Neuronal stem cell (in vitro differentiated cells): ENCODE data around the gene CD48.

Source experiments
- DNase-seq: peaks from one replicate; pipeline ENCODE4 v3.0.0-alpha.2; 2013; ENCODE audit warnings: low spot score
- H2AFZ ChIP-seq: one replicate; pipeline ENCODE4 v1.6.1; 2013; ENCODE audit warnings: mild to moderate bottlenecking, low read length, inconsistent platforms
- H2AK5ac ChIP-seq: 2 replicates; pipeline ENCODE4 v1.6.1; 2013; ENCODE audit warnings: low read depth, mild to moderate bottlenecking, inconsistent platforms, low read length, moderate library complexity, mixed read lengths
- H2BK120ac ChIP-seq: 2 replicates; pipeline ENCODE4 v1.6.1; 2013; ENCODE audit warnings: low read depth, mild to moderate bottlenecking, inconsistent platforms, low read length, moderate library complexity, mixed read lengths
- H2BK12ac ChIP-seq: one replicate; pipeline ENCODE4 v1.6.1; 2013; ENCODE audit warnings: low read length, inconsistent platforms
- H2BK15ac ChIP-seq: 2 replicates; pipeline ENCODE4 v1.6.1; 2013; ENCODE audit warnings: mild to moderate bottlenecking, low read length, inconsistent platforms, mixed read lengths
- H2BK5ac ChIP-seq: one replicate; pipeline ENCODE4 v1.6.1; 2013; ENCODE audit warnings: inconsistent platforms, mild to moderate bottlenecking, low read length, moderate library complexity
- H3K14ac ChIP-seq: one replicate; pipeline ENCODE4 v1.6.1; 2013; ENCODE audit warnings: low read length, inconsistent platforms
- H3K18ac ChIP-seq: 2 replicates; pipeline ENCODE4 v1.6.1; 2013; ENCODE audit warnings: low read length, inconsistent platforms
- H3K23ac ChIP-seq: 2 replicates; pipeline ENCODE4 v1.6.1; 2013; ENCODE audit warnings: low read depth, mild to moderate bottlenecking, mixed read lengths, low read length, inconsistent platforms; ENCODE audit not compliant: poor library complexity
- H3K27ac ChIP-seq: replicated peaks from 3 replicates; pipeline ENCODE4 v1.5.1; 2013; ENCODE audit warnings: low read length, inconsistent platforms
- H3K27me3 ChIP-seq, 3 experiments: 2 replicates each; pipeline ENCODE4 v1.6.1; 2013; ENCODE audit warnings: low read length in 3 of 3, mild to moderate bottlenecking in 2 of 3, inconsistent platforms in 1 of 3, low read depth in 1 of 3, mixed read lengths in 1 of 3, moderate library complexity in 1 of 3; ENCODE audit not compliant: control insufficient read depth in 3 of 3, insufficient read depth in 3 of 3
- H3K36me3 ChIP-seq, 2 donors: replicated peaks in 1 of 2; 2 replicates each; pipeline ENCODE4 v1.6.1; 2013; ENCODE audit warnings: low read length in 2 of 2; ENCODE audit not compliant: control insufficient read depth in 2 of 2, insufficient read depth in 2 of 2
- H3K4ac ChIP-seq: 2 replicates; pipeline ENCODE4 v1.6.1; 2013; ENCODE audit warnings: inconsistent platforms, mild to moderate bottlenecking, low read length, moderate library complexity
- H3K4me1 ChIP-seq, 2 donors: 1 replicate in 1 of 2; 2 replicates in 1 of 2; pipeline ENCODE4 v1.6.1; 2013; ENCODE audit warnings: low read length in 2 of 2, low read depth in 1 of 2; ENCODE audit not compliant: control insufficient read depth in 2 of 2, insufficient read depth in 1 of 2
- H3K4me2 ChIP-seq: one replicate; pipeline ENCODE4 v1.6.1; 2013; ENCODE audit warnings: mild to moderate bottlenecking, low read length, inconsistent platforms; ENCODE audit not compliant: insufficient read depth, poor library complexity, severe bottlenecking
- H3K4me3 ChIP-seq, 2 donors: 2 replicates each; pipeline ENCODE4 v1.5.1; 2013; ENCODE audit warnings: low read length in 2 of 2, mild to moderate bottlenecking in 2 of 2, inconsistent platforms in 1 of 2, moderate library complexity in 1 of 2
- H3K79me1 ChIP-seq: one replicate; pipeline ENCODE4 v1.6.1; 2013; ENCODE audit warnings: low read depth, mild to moderate bottlenecking, inconsistent platforms, low read length, moderate library complexity
- H3K9ac ChIP-seq: one replicate; pipeline ENCODE4 v1.6.1; 2013; ENCODE audit warnings: mild to moderate bottlenecking, low read depth, low read length, inconsistent platforms; ENCODE audit not compliant: poor library complexity
- H3K9me3 ChIP-seq, 2 donors: replicated peaks in 1 of 2; 2 replicates each; pipeline versions ENCODE3 to v1.6.1; 2013; ENCODE audit warnings: low read length in 2 of 2, mild to moderate bottlenecking in 2 of 2, inconsistent platforms in 1 of 2, low read depth in 1 of 2, mixed read lengths in 1 of 2, moderate library complexity in 1 of 2; ENCODE audit not compliant: control insufficient read depth in 2 of 2, insufficient read depth in 1 of 2
- H4K8ac ChIP-seq: one replicate; pipeline ENCODE4 v1.6.1; 2013; ENCODE audit warnings: low read depth, mild to moderate bottlenecking, inconsistent platforms, low read length, moderate library complexity
- H4K91ac ChIP-seq: one replicate; pipeline ENCODE4 v1.6.1; 2013; ENCODE audit warnings: low read length, low read depth, mild to moderate bottlenecking, inconsistent platforms; ENCODE audit not compliant: poor library complexity
- WGBS, 2 donors: extraction: QIAGEN DNeasy Blood & Tissue Kit; methylation state at CpG; one replicate each; pipeline ENCODE4 v1.1.7; 2013; ENCODE audit warnings: missing lambda C conversion rate in 2 of 2, mixed read lengths in 1 of 2; ENCODE audit not compliant: insufficient read length in 2 of 2, insufficient replicate concordance in 1 of 2; ENCODE audit errors: extremely low coverage in 2 of 2; 5-methylcytosine and 5-hydroxymethylcytosine counted together

Gene CD48

GRCh38 chr1:160637065-160637464 lies 74.6 kb downstream of the CD48 start:
- no peak overlapping the region for H4K91ac ChIP-seq
- no peak overlapping the region for H3K23ac ChIP-seq
- H3K79me1 ChIP-seq, result no peaks in the 10 kb centered on the region
- no peak overlapping the region for H3K9ac ChIP-seq
- H2AFZ ChIP-seq, result no peak overlapping the region
- no peak overlapping the region for H3K18ac ChIP-seq
- H2BK5ac ChIP-seq, result no peak overlapping the region
- WGBS, 2 donors, result no CpG with 5 or more reads among the region's 8 CpGs
- no peaks in the 10 kb centered on the region for H3K9me3 ChIP-seq
- H3K4me3 ChIP-seq, result no peak overlapping the region
- H3K14ac ChIP-seq, result peak overlapping the region; percentile 43
- no peak overlapping the region for H3K4ac ChIP-seq
- no peak for DNase-seq
- H2AK5ac ChIP-seq, result no peak overlapping the region
- no peaks in the 10 kb centered on the region for H3K36me3 ChIP-seq
- no peak overlapping the region for H2BK12ac ChIP-seq
- H3K4me1 ChIP-seq, result peaks cover 0 to 2% of the 10 kb centered on the region in 2 donors
- no peaks in the 10 kb centered on the region for H3K27me3 ChIP-seq
- H3K27ac ChIP-seq, result no peak overlapping the region
- H4K8ac ChIP-seq, result no peak overlapping the region
- H3K4me2 ChIP-seq, result no peak overlapping the region
- H2BK120ac ChIP-seq, result no peak overlapping the region
- H2BK15ac ChIP-seq, result no peak overlapping the region

- no peak overlapping the region for H3K27ac ChIP-seq
- no peak overlapping the region for H3K9ac ChIP-seq
- H3K4me3 ChIP-seq, result no peak overlapping the region
- no peak overlapping the region for H4K91ac ChIP-seq
- H2BK5ac ChIP-seq, result no peak overlapping the region
- no peak overlapping the region for H3K23ac ChIP-seq
- no peak overlapping the region for H2BK15ac ChIP-seq
- no peak overlapping the region for H3K18ac ChIP-seq
- no peak overlapping the region for H2AFZ ChIP-seq
- H2BK120ac ChIP-seq, result no peak overlapping the region
- no CpG with 5 or more reads among the region's 3 CpGs for WGBS, 2 donors
- H3K4ac ChIP-seq, result no peak overlapping the region
- H3K79me1 ChIP-seq, result no peaks in the 10 kb centered on the region
- H3K4me2 ChIP-seq, result no peak overlapping the region
- no peaks in the 10 kb centered on the region for H3K27me3 ChIP-seq
- DNase-seq, result no peak
- no peak overlapping the region for H2BK12ac ChIP-seq
- no peaks in the 10 kb centered on the region for H3K9me3 ChIP-seq
- H4K8ac ChIP-seq, result no peak overlapping the region
- no peak overlapping the region for H2AK5ac ChIP-seq
- peaks cover 0 to 2% of the 10 kb centered on the region in 2 donors for H3K4me1 ChIP-seq
- no peak overlapping the region for H3K14ac ChIP-seq
- H3K36me3 ChIP-seq, result no peaks in the 10 kb centered on the region
These were observed 75.1 kb downstream of the CD48 start for GRCh38 chr1:160636547-160636946.

- H3K4me2 ChIP-seq, result no peak overlapping the region
- no peak overlapping the region for H2BK12ac ChIP-seq
- H3K14ac ChIP-seq, result no peak overlapping the region
- WGBS, 2 donors, result no CpG with 5 or more reads among the region's 4 CpGs
- H3K4ac ChIP-seq, result no peak overlapping the region
- DNase-seq, result no peak
- no peak overlapping the region for H2BK15ac ChIP-seq
- H3K4me1 ChIP-seq, result peaks cover 0 to 2% of the 10 kb centered on the region in 2 donors
- no peaks in the 10 kb centered on the region for H3K36me3 ChIP-seq
- H3K27me3 ChIP-seq, result no peaks in the 10 kb centered on the region
- H4K91ac ChIP-seq, result no peak overlapping the region
- H3K18ac ChIP-seq, result no peak overlapping the region
- no peaks in the 10 kb centered on the region for H3K9me3 ChIP-seq
- no peak overlapping the region for H4K8ac ChIP-seq
- H2AK5ac ChIP-seq, result no peak overlapping the region
- H3K79me1 ChIP-seq, result no peaks in the 10 kb centered on the region
- H2AFZ ChIP-seq, result no peak overlapping the region
- no peak overlapping the region for H2BK120ac ChIP-seq
- H3K9ac ChIP-seq, result no peak overlapping the region
- H3K4me3 ChIP-seq, result no peak overlapping the region
- no peak overlapping the region for H3K23ac ChIP-seq
- no peak overlapping the region for H3K27ac ChIP-seq
- no peak overlapping the region for H2BK5ac ChIP-seq
These were observed 75.5 kb downstream of the CD48 start for GRCh38 chr1:160636076-160636475.

- no peak overlapping the region for H3K4ac ChIP-seq
- H4K8ac ChIP-seq, result no peak overlapping the region
- H2BK120ac ChIP-seq, result no peak overlapping the region
- H3K9me3 ChIP-seq, result no peaks in the 10 kb centered on the region
- no peak overlapping the region for H3K4me2 ChIP-seq
- no peak overlapping the region for H2AFZ ChIP-seq
- H4K91ac ChIP-seq, result no peak overlapping the region
- no peak overlapping the region for H3K23ac ChIP-seq
- peaks cover 0 to 2% of the 10 kb centered on the region in 2 donors for H3K4me1 ChIP-seq
- H2AK5ac ChIP-seq, result no peak overlapping the region
- no peak for DNase-seq
- no peak overlapping the region for H3K4me3 ChIP-seq
- no peaks in the 10 kb centered on the region for H3K27me3 ChIP-seq
- no peak overlapping the region for H3K14ac ChIP-seq
- no peak overlapping the region for H2BK15ac ChIP-seq
- no peak overlapping the region for H3K18ac ChIP-seq
- no peaks in the 10 kb centered on the region for H3K36me3 ChIP-seq
- no CpG with 5 or more reads among the region's 17 CpGs for WGBS, 2 donors
- H3K9ac ChIP-seq, result no peak overlapping the region
- H3K79me1 ChIP-seq, result no peaks in the 10 kb centered on the region
- no peak overlapping the region for H2BK5ac ChIP-seq
- no peak overlapping the region for H2BK12ac ChIP-seq
- no peak overlapping the region for H3K27ac ChIP-seq
These were observed 76.8 kb downstream of the CD48 start for GRCh38 chr1:160634543-160635491.
